Measurements from ENCODE around the gene C16orf96.

Gene C16orf96

GRCh38 chr16:4609200-4610010, 53.3 kb downstream of the C16orf96 start:
- Histone ChIP-seq H3K4me1 (ENCODE audit: control insufficient read depth, insufficient read depth, low read length) (no peaks in the 10 kb centered on the region), H3K27ac (ENCODE audit: extremely low read depth, low read depth, low read length) (no peak overlapping the region), H3K9me3 (ENCODE audit: control insufficient read depth, insufficient read depth, low read depth, low read length) (no peaks in the 10 kb centered on the region), H3K4me3 (ENCODE audit: low read depth, low read length) (no peak overlapping the region), H3K36me3 (ENCODE audit: control insufficient read depth in 2 of 2, insufficient read depth in 1 of 2, low read length in 2 of 2) (peaks cover 0 to 24% of the 10 kb centered on the region in 2 experiments; a peak in 1 of 3 replicates)
- ChIA-PET CTCF (interaction anchor here (0.6 kb wide), 1 partner anchor 21 kb away, joined by 5 read pairs; no protein-coding TSS in a partner anchor), POLR2A (interaction anchor here (0.5 kb wide), 1 partner anchor 207 kb away, joined by 3 read pairs; no protein-coding TSS in a partner anchor)
- TF ChIP-seq ZNF600 (tag by site-specific recombination; IDR thresholded peaks at IDR 0.05) (peak; percentile 24; the same call in 1 of the 2 replicates), ZNF664 (tag by site-specific recombination; IDR thresholded peaks at IDR 0.05) (no peak)

DNA sequence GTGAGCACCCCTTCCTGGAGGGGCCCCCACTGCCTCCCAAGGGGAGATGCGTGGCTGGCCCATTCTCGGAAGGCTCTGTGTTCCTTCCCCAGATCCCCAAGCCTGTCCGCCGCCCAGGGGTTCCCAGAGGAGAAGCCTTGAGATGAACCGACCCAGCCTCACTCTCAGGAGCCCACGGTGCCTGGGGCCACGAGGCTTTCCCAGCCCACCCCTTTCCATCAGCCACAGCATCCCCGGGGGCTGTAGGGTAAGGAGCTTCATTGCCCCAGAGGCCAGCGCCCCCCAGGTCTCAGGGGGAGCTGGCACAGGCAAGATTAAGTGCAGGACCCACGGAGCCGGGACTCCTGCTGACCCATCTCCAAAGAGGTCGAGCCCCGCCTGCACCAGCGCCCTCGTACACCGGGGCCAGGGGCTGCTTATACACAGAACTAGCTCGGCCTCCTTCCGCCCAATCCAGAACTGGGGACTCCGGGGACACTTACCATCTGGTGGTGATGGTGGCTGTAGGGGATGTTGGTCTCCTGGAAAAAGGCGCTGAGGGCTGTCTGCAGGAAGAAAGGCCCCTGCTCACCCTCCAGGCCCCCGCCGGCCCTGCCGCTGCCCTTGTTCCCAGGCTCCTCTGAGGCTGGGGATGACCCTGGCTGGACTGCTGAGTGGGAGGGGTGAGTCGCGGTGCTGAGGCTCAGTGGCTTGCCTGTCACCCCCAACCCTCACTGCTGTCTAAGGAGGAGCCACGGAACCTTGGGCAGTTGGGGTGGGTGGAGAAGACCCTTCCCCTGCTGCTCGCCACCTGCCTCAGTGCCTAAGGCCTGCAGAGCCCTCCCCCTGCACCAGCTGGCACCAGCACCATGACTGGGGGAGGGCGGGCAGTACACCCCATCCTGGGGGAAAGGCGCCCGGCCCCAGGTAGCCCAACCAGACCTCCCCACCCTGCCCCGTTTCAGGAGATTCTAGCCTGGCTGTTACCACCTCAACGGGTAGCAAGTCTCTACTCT, 54.2 kb downstream of the C16orf96 start:
- ChIA-PET CTCF (interaction anchor here (2.6 kb wide), 1 partner anchor 14 kb away, joined by 8 read pairs; the partner anchor contains the start of gene MGRN1), POLR2A (interaction anchor here (0.7 to 1.0 kb wide), 2 partner anchors 14 to 18 kb away, joined by 3 read pairs; partner anchors contain the start of gene MGRN1)
- Histone ChIP-seq H3K4me3 (ENCODE audit: low read depth, low read length) (no peak overlapping the region), H3K9me3 (ENCODE audit: control insufficient read depth, insufficient read depth, low read depth, low read length) (no peaks in the 10 kb centered on the region), H3K36me3 (ENCODE audit: control insufficient read depth in 2 of 2, insufficient read depth in 1 of 2, low read length in 2 of 2) (peaks cover 0 to 24% of the 10 kb centered on the region in 2 experiments; a peak in 1 of 3 replicates), H3K4me1 (ENCODE audit: control insufficient read depth, insufficient read depth, low read length) (no peaks in the 10 kb centered on the region; the same call in 1 of the 2 replicates), H3K27ac (ENCODE audit: extremely low read depth, low read depth, low read length) (no peak overlapping the region)
- TF ChIP-seq ZNF529 (tag by site-specific recombination; IDR thresholded peaks at IDR 0.05; ENCODE audit: insufficient replicate concordance) (no peak), ZSCAN30 (tag by site-specific recombination; IDR thresholded peaks at IDR 0.05) (no peak), ATF2 (tag by site-specific recombination; IDR thresholded peaks at IDR 0.05; ENCODE audit: low read depth) (no peak), ZNF132 (tag by site-specific recombination; IDR thresholded peaks at IDR 0.05; ENCODE audit: borderline replicate concordance) (no peak), GLI4 (tag by site-specific recombination; IDR thresholded peaks at IDR 0.05) (no peak), ZNF785 (tag by site-specific recombination; IDR thresholded peaks at IDR 0.05) (no peak), ZFHX2 (tag by site-specific recombination; conservative IDR thresholded peaks at IDR 0.05) (no peak), SP7 (tag by site-specific recombination; IDR thresholded peaks at IDR 0.05) (no peak), ZNF221 (tag by site-specific recombination; IDR thresholded peaks at IDR 0.05; ENCODE audit: borderline replicate concordance) (no peak), RBAK (tag by site-specific recombination; IDR thresholded peaks at IDR 0.05) (no peak), TRIM28 (IDR thresholded peaks at IDR 0.05; ENCODE audit: borderline replicate concordance, low read length) (no peak), ZNF354C (tag by site-specific recombination; IDR thresholded peaks at IDR 0.05; ENCODE audit: borderline replicate concordance, low read depth) (no peak), ZNF626 (tag by site-specific recombination; IDR thresholded peaks at IDR 0.05) (no peak), ZNF660 (tag by site-specific recombination; IDR thresholded peaks at IDR 0.05) (no peak)
- TF ChIP-seq, protein P1, sequence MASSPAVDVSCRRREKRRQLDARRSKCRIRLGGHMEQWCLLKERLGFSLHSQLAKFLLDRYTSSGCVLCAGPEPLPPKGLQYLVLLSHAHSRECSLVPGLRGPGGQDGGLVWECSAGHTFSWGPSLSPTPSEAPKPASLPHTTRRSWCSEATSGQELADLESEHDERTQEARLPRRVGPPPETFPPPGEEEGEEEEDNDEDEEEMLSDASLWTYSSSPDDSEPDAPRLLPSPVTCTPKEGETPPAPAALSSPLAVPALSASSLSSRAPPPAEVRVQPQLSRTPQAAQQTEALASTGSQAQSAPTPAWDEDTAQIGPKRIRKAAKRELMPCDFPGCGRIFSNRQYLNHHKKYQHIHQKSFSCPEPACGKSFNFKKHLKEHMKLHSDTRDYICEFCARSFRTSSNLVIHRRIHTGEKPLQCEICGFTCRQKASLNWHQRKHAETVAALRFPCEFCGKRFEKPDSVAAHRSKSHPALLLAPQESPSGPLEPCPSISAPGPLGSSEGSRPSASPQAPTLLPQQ (tag by site-specific recombination; IDR thresholded peaks at IDR 0.05), result no peak
- TF ChIP-seq, protein P2, sequence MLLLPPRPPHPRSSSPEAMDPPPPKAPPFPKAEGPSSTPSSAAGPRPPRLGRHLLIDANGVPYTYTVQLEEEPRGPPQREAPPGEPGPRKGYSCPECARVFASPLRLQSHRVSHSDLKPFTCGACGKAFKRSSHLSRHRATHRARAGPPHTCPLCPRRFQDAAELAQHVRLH (tag by site-specific recombination; IDR thresholded peaks at IDR 0.05), result no peak
- TF ChIP-seq, protein P3, sequence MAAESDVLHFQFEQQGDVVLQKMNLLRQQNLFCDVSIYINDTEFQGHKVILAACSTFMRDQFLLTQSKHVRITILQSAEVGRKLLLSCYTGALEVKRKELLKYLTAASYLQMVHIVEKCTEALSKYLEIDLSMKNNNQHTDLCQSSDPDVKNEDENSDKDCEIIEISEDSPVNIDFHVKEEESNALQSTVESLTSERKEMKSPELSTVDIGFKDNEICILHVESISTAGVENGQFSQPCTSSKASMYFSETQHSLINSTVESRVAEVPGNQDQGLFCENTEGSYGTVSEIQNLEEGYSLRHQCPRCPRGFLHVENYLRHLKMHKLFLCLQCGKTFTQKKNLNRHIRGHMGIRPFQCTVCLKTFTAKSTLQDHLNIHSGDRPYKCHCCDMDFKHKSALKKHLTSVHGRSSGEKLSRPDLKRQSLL (tag by site-specific recombination; IDR thresholded peaks at IDR 0.05), result no peak
- TF ChIP-seq, protein P4, sequence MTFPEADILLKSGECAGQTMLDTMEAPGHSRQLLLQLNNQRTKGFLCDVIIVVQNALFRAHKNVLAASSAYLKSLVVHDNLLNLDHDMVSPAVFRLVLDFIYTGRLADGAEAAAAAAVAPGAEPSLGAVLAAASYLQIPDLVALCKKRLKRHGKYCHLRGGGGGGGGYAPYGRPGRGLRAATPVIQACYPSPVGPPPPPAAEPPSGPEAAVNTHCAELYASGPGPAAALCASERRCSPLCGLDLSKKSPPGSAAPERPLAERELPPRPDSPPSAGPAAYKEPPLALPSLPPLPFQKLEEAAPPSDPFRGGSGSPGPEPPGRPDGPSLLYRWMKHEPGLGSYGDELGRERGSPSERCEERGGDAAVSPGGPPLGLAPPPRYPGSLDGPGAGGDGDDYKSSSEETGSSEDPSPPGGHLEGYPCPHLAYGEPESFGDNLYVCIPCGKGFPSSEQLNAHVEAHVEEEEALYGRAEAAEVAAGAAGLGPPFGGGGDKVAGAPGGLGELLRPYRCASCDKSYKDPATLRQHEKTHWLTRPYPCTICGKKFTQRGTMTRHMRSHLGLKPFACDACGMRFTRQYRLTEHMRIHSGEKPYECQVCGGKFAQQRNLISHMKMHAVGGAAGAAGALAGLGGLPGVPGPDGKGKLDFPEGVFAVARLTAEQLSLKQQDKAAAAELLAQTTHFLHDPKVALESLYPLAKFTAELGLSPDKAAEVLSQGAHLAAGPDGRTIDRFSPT (tag by site-specific recombination; IDR thresholded peaks at IDR 0.05), result no peak

Measured in HEK293 (cell line).